ENCODE results near the gene DOK6. TPM values are rescaled to one million over a fixed set of nuclear protein-coding genes. Genes with fewer than 3 reads are reported as not detected.
A peak's percentile ranks its signal among the peaks of the same experiment; 100 is the strongest.
"Not testable (repeated sequence)": the region's sequence is repeated elsewhere in the genome, so short reads cannot be mapped to it uniquely, and the experiment has no call there.

Gene DOK6
- total RNA-seq, 1 donor from 2014 or later, result 0.04 TPM

- no peak for ATAC-seq
These were observed 416.8 kb downstream of the DOK6 start for GRCh38 chr18:69817335-69817940.

- no peak for ATAC-seq
These were observed 418.8 kb downstream of the DOK6 start for GRCh38 chr18:69819460-69819859.

DNA sequence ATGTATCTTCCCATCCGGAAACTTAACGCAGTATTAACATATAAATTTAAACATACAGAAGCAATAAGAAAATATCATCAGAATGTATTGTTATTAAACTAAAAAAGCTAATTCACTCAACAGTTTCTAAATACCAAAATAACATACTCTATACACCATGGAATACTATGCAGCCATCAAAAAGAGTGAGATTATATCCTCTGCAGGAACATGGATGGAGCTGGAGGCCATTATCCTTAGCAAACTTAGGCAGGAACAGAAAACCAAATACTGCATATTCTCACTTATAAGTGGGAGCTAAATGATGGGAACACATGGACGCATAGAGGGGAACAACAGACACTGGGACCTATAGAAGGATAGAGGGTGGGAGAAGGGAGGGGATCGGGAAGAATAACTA lies 419.9 kb downstream of the DOK6 start:
- ATAC-seq, result no peak

DNA sequence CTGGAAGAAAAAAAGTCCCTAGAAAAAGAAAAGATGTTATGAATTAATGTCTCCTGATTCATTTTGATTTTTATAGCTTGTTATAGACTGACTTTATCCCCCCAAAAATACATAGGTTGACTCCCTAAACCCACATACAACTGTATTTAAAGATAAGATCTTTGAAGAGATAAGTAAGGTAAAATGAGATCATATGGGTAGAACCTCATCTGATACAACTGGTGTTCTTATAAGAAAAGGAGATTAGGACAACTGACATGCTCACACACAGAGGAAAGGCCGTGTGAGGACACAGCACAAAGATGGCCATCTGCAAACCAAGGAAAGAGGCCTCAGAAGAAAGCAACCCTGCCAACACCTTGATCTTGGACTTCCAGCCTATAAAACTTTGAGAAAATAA lies 429.5 kb downstream of the DOK6 start:
- ATAC-seq, result no peak

DNA sequence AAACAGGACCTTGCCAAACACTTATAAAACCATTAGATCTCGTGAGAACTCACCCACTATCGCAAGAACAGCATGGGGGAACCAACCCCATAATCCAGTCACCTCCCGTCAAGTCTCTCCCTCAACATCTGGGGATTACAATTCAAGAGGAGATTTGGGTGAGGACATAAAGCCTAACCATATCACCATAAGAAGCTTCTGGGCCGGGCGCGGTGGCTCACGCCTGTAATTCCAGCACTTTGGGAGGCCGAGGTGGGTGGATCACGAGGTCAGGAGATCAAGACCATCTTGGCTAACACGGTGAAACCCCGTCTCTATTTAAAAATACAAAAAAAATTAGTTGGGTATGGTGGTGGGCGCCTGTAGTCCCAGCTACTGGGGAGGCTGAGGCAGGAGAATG lies 434.3 kb downstream of the DOK6 start:
- ATAC-seq, result not testable (repeated sequence)

DNA sequence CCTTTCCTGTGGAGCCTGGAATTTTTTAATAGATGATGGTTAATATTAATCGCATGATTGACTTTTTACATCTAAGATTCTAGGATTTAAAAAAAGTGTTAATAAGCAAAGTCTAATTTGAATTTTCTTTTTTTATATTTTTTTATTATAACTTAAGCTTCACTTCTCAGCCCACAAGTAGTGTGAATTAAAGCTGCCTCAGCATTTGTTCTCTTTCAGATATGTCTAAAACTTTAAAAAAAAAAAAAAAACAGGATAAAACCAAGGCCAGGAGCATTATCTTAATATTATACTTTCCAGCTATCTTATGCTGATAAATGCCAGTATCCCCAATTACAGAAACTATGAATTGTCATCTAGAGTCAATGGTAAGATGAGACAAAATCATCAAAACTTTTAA lies 437.3 kb downstream of the DOK6 start:
- no peak for ATAC-seq

DNA sequence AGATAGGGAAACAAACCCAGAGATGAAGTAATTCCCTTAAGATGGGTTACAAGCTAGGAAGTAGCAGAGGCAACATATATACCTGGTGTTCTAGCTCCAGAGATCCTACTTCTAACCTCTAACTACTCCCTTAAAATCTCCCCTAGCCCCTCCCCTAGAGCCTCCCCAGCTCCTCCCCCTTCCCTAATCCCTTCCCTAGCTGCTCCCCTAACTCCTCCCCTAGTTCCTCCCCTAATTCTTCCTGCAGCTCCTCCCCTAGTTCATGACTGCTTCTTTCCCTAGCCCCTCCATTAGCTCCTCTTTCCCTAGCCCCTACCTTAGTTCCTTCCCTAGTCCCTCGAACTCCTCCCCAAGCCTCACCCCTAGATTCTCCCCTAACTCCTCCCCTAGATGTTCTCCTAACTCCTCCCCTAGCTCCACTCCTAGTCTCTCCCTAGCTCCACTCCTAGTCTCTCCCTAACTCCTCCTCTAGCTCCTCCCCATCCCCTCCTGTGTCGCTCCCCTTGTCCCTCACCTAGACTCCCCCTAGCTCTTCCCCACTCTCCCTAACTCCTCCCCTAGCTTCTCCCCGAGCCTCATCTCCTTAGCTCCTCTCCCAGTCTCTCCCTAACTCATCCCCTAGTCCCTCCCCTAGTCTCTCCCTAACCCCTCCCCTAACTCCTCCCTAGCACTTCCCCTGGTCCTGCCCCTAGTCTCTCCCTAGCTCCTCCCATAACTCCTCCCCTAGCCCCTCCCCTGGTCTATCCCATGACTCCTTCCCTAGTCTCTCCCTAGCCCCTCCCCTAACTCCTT lies 438.1 kb downstream of the DOK6 start:
- peak; percentile 35 for ATAC-seq

GRCh38 chr18:69839497-69839896 lies 438.8 kb downstream of the DOK6 start:
- ATAC-seq, result no peak

GRCh38 chr18:69840001-69840400 lies 439.3 kb downstream of the DOK6 start:
- no peak for ATAC-seq

- no peak for ATAC-seq
These were observed 439.8 kb downstream of the DOK6 start for GRCh38 chr18:69840445-69840844.

- ATAC-seq, result no peak
These were observed 440.4 kb downstream of the DOK6 start for GRCh38 chr18:69841117-69841516.

- no peak for ATAC-seq
These were observed 442.3 kb downstream of the DOK6 start for GRCh38 chr18:69843015-69843414.

DNA sequence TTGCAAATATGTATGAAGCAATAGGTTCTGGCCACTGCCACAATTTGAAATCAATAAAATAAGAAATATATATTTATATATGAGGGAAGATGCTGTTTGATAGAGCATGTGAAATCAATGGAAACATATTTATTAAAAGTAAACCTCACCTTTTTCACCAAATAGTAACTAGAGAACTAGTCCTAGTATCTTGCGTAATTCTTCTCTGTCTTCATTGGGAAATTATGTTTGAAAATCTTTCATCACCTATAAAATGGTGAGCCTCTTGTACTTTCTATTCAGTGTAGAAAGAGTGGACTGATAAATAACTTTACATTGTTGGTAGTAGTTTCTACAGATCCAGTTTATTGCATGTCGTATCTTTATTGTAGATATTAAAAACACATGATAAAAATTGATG lies 444.0 kb downstream of the DOK6 start:
- ATAC-seq, result no peak

- ATAC-seq, result no peak
These were observed 445.2 kb downstream of the DOK6 start for GRCh38 chr18:69845593-69846506.

GRCh38 chr18:69853051-69853450 lies 452.4 kb downstream of the DOK6 start:
- no peak for ATAC-seq

GRCh38 chr18:69854455-69854854 lies 453.8 kb downstream of the DOK6 start:
- no peak for ATAC-seq

DNA sequence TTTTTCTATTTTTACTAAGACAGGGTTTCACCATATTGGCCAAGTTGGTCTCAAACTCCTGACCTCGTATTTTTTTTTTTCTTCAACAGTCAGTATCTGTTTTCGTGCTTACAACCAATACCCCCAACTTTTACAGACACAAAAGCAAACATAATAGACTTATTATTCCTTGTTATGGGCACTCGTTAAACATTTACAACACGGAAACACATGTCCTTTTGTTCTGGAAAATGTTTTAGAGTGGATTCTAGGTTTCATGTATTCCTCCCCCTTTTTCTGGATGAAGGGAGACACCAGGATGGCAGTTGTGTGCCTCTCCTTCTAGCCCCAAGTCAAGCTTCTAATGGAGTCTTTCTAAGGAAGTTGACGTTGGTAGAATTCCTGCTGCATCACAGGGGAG lies 458.2 kb downstream of the DOK6 start:
- no peak for ATAC-seq

DNA sequence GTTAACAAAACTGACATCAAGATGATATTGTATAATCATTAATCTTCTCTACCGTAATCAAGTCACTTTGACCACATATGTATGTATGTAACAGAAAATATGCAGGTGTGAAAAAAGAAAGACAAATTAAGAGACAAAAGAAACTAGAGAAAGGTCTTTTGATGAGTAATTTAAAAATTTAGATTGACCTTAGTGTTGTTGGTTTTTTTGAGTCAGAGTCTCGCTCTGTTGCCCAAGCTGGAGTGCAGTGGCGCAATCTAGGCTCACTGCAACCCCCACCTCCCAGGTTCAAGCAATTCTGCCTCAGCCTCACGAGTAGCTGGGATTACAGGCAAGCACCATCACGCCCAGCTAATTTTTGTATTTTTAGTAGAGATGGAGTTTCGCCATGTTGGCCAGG lies 464.1 kb downstream of the DOK6 start:
- ATAC-seq, result not testable (repeated sequence)

DNA sequence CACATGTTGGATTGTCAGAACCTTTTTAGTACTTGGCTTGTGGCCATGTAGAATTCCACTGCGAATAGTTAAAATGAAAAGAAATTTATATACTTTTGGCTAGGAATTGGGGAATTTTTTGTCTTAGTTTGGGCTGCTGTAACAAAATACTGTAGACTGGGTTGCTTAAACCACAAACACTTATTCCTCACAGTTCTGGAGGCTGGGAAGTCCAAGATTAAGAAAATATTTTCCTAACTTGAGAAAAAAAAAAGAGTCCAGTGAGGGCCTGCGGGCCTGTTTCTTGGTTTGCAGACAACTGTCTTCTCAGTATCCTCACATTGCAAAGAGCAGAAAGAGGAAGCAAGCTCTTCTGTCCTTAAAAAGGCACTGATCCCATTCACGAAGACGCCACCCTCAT lies 465.1 kb downstream of the DOK6 start:
- ATAC-seq, result no peak

DNA sequence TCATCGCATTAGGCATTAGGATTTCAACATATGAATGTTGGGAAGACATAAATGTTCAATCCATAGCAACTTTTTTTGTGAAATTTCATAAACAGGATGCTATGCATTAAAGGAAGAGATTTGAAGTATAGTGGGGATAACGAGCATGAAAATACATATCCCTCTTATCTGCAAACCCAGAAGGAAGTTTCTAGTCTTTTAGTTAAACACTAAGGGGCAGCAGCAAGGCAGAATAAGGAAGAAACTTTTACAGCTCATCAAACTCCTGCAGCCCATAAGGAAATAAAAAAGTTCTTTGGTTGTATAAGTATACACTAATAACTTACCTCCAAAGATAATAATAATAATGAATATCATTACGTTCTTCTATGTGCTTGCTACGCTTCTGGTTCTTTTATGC lies 465.5 kb downstream of the DOK6 start:
- ATAC-seq, result no peak

GRCh38 chr18:69870736-69871135 lies 470.0 kb downstream of the DOK6 start:
- no peak for ATAC-seq

- ATAC-seq, result no peak
These were observed 470.7 kb downstream of the DOK6 start for GRCh38 chr18:69871363-69871762.

- ATAC-seq, result no peak
These were observed 472.0 kb downstream of the DOK6 start for GRCh38 chr18:69872661-69873060.
